ENCODE measurements around the gene NFYA.

Gene NFYA

GRCh38 chr6:41066867-41067304, 5.9 kb upstream of the NFYA start:
- no peak overlapping the region for H3K4me3 Mint-ChIP-seq
- H3K9me3 Mint-ChIP-seq: no peaks in the 10 kb centered on the region
- no peak for ATAC-seq (replicated peaks; ENCODE audit: extremely low read depth, poor library complexity, severe bottlenecking)
- peaks cover 27% of the 10 kb centered on the region for H3K4me1 Mint-ChIP-seq
- peaks cover 35% of the 10 kb centered on the region for H3K36me3 Mint-ChIP-seq (ENCODE audit: insufficient read depth)
- peak; percentile 27 to 42 for DNase-seq (ENCODE audit: low spot score in 2 of 2)
- peak overlapping the region; percentile 77 for H3K27ac Mint-ChIP-seq (ENCODE audit: low read depth)
- H3K27me3 Mint-ChIP-seq: no peaks in the 10 kb centered on the region

GRCh38 chr6:41071501-41071922, 1.3 kb upstream of the NFYA start:
- Mint-ChIP-seq H3K27me3 (no peaks in the 10 kb centered on the region), H3K4me3 (peak overlapping the region; percentile 92), H3K36me3 (ENCODE audit: insufficient read depth) (peaks cover 25% of the 10 kb centered on the region), H3K4me1 (peaks cover 55% of the 10 kb centered on the region), H3K9me3 (no peaks in the 10 kb centered on the region), H3K27ac (ENCODE audit: low read depth) (peak overlapping the region; percentile 95)
- no peak for ATAC-seq (replicated peaks; ENCODE audit: extremely low read depth, poor library complexity, severe bottlenecking)
- DNase-seq (ENCODE audit: low spot score in 2 of 2): no peak

DNA sequence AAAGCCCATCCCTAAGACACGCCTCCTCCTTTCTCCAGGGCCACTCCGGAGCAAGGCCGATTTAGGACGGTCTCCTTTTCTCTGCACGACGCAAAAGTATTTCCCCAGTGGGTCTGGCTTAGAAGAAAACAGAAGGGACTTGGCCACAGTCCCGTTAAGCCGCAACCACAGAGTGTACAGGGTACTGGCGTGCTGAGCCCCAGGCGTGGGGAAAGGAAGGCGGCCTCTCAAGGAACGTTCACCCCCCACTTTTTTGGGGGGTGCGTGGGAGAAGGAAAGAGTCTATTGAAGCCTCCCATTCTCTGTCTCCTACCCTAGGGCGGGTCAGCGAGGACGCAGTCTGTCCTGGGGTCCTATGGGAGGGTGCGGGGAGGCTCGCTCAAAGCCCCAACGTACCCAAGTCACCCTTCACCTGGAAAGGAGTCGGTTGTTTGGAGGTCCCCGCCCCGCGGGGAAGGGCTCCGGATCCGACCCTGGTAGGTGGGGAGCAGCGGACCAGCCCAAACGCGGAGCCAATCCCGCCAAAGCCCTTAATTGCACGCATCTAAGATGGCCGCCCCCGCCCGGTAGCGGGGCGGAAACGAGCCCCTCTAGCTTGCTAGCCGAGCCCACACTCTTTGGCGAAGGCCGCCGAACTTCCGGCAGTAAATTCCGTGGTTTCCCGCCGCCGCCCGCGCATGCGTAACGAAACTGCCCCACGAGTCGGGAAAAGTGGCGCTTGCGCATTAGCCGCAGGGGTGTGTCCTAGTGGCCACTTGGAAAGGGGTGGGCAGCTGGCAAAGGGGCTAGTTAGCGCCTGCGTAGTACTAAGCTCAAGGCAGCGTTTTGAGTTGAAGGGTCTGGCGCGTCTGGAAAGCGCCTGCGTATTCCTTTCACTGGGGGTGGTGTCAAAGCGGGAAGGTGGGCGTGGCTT, 595 bp upstream of the NFYA start, which contains the start of gene OARD1:
Gene OARD1 (minus strand): TSS at position 434 of the 913 bp plus-strand sequence. CDS start 722 bp downstream, outside the sequence.
- no peaks in the 10 kb centered on the region for H3K27me3 Mint-ChIP-seq
- H3K36me3 Mint-ChIP-seq (ENCODE audit: insufficient read depth): peaks cover 19% of the 10 kb centered on the region
- ATAC-seq (replicated peaks; ENCODE audit: extremely low read depth, poor library complexity, severe bottlenecking) (peak; percentile 78), DNase-seq (ENCODE audit: low spot score in 2 of 2) (peak; percentile 99 to 100)
- peak within 1 kb of the TSS; percentile 92 for H3K4me3 Mint-ChIP-seq
- H3K9me3 Mint-ChIP-seq: no peaks in the 10 kb centered on the region
- H3K4me1 Mint-ChIP-seq: peaks cover 49% of the 10 kb centered on the region
- H3K27ac Mint-ChIP-seq (ENCODE audit: low read depth): peak within 1 kb of the TSS; percentile 95

DNA sequence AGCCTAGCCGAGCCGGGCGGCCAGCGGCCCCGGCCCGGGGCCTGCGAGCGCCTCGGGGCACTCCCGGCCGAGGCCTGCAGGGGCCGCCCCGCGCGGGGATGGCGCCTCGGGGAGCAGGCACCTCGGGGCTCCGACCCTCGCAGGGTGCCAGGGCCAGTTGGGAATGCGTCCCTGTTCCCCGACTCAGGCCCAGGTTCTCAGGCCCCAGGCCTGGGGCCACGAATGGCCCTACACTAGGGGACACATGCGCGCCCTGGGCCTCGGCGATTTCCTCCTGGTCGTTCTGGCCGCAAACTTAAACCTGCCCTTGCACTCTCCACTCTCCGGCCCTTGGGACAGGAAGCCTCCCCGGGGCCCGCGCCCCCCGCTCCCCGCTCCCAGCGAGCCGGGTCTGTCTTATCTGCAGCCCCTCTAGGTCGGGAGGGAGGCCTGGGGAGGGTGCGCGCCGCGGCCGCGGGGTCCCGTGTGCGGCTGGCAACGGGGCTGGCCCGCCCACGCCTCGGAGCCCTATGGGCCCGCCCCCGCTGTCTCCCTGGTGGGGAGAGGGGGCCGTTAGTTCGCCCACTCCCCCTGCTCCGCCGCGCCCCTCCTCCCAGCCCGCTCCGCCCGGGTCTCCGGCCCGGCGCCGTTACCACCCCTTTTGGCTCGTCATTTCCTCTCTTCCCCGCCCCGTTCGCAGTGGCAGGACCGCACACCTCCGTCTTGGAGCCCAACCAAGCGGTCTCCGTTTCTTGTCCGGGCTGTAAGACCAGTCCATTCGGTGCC, 611 bp downstream of the NFYA start:
- Mint-ChIP-seq H3K4me3 (peak overlapping the region; percentile 92), H3K4me1 (peaks cover 49% of the 10 kb centered on the region), H3K27ac (ENCODE audit: low read depth) (peak overlapping the region; percentile 98), H3K27me3 (no peaks in the 10 kb centered on the region), H3K36me3 (ENCODE audit: insufficient read depth) (peaks cover 14% of the 10 kb centered on the region), H3K9me3 (no peaks in the 10 kb centered on the region)
- ATAC-seq (replicated peaks; ENCODE audit: extremely low read depth, poor library complexity, severe bottlenecking) (peak; percentile 9), DNase-seq (ENCODE audit: low spot score in 2 of 2) (peak; percentile 58 to 68)

GRCh38 chr6:41073968-41074691, 1.4 kb downstream of the NFYA start:
- Mint-ChIP-seq H3K4me1 (peaks cover 49% of the 10 kb centered on the region), H3K9me3 (no peaks in the 10 kb centered on the region), H3K4me3 (peak overlapping the region; percentile 92), H3K27me3 (no peaks in the 10 kb centered on the region), H3K27ac (ENCODE audit: low read depth) (peak overlapping the region; percentile 98), H3K36me3 (ENCODE audit: insufficient read depth) (peaks cover 16% of the 10 kb centered on the region)
- ATAC-seq (replicated peaks; ENCODE audit: extremely low read depth, poor library complexity, severe bottlenecking) (no peak), DNase-seq (ENCODE audit: low spot score in 2 of 2) (no peak)

- DNase-seq (ENCODE audit: low spot score in 2 of 2) (no peak), ATAC-seq (replicated peaks; ENCODE audit: extremely low read depth, poor library complexity, severe bottlenecking) (no peak)
- Mint-ChIP-seq H3K27me3 (no peaks in the 10 kb centered on the region), H3K4me3 (peak overlapping the region; percentile 92), H3K36me3 (ENCODE audit: insufficient read depth) (peaks cover 19% of the 10 kb centered on the region), H3K27ac (ENCODE audit: low read depth) (peak overlapping the region; percentile 98), H3K4me1 (peaks cover 49% of the 10 kb centered on the region), H3K9me3 (no peaks in the 10 kb centered on the region)
These were observed 2.1 kb downstream of the NFYA start for GRCh38 chr6:41074692-41075436.

DNA sequence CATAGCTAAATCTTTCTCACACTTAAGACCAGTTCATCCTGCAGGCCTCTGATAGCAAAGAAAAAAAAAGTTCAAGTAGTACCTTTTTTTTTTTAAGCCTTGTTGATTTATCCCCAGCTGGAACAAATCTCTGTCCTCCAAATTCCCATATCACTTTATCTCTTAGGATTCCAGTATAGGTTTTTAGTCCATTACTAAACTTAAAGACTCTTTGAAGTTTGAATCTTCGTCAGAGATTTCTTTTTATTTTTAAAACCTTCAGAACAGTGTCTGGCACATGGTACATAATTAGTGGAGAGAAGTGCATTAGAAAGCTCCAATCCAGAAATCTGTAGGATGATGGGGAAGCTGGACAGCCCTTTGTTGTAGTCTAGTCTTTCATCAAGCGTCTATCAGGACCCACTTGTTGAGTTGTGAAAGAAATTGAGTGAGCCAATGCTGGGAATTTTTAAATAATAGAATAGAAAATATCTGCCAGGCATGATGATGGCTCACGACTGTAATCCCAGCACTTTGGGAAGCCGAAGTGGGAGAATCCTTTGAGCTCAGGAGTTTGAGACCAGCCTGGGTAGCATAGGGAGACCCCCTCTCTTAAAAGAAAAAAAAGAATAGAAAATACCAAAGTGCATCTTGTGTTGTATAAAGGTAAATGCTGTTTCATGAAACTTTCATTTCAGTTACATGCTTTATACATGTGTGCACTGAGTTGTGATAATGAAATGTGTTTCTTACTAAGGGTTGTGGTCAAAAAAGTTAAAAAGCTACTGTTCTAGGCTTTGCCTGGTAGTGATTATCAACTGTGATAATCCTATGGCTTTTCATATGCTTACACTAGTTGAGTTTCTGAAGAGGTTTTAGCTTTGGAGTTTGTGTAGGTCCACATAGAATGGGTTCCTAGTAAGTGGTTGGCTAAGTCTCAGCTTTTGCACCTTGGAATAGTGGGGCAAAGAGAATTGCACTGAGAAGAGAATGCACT, 3.2 kb downstream of the NFYA start:
- H3K4me1 Mint-ChIP-seq: peaks cover 49% of the 10 kb centered on the region
- no peaks in the 10 kb centered on the region for H3K27me3 Mint-ChIP-seq
- no peak for DNase-seq (ENCODE audit: low spot score in 2 of 2)
- ATAC-seq (replicated peaks; ENCODE audit: extremely low read depth, poor library complexity, severe bottlenecking): no peak
- peak overlapping the region; percentile 47 for H3K27ac Mint-ChIP-seq (ENCODE audit: low read depth)
- H3K36me3 Mint-ChIP-seq (ENCODE audit: insufficient read depth): peaks cover 27% of the 10 kb centered on the region
- H3K4me3 Mint-ChIP-seq: peak overlapping the region; percentile 92
- H3K9me3 Mint-ChIP-seq: no peaks in the 10 kb centered on the region

- peaks cover 51% of the 10 kb centered on the region for H3K4me1 Mint-ChIP-seq
- ATAC-seq (replicated peaks; ENCODE audit: extremely low read depth, poor library complexity, severe bottlenecking): no peak
- no peaks in the 10 kb centered on the region for H3K9me3 Mint-ChIP-seq
- peaks cover 31% of the 10 kb centered on the region for H3K36me3 Mint-ChIP-seq (ENCODE audit: insufficient read depth)
- H3K27me3 Mint-ChIP-seq: no peaks in the 10 kb centered on the region
- DNase-seq (ENCODE audit: low spot score in 2 of 2): no peak
- no peak overlapping the region for H3K4me3 Mint-ChIP-seq
- H3K27ac Mint-ChIP-seq (ENCODE audit: low read depth): no peak overlapping the region
These were observed 4.8 kb downstream of the NFYA start for GRCh38 chr6:41077536-41077935.

DNA sequence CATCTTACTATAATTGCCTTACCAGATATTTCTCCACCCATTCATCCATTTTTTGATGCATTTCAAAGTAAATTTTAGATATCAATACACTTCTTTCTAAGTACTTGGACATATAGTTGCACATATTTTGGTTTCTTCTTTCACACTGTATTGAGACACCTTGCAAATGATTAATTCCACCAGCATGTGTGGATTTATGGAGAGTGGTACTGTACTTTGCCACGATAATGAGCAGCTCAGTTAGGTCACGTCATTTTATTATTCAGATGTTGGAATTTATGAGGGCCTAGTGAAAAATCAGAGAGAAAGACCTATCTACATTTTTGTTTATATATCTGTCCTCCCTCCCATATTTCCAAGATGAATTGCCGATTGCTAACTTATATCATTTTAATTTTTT, 5.3 kb downstream of the NFYA start:
- H3K4me3 Mint-ChIP-seq: no peak overlapping the region
- ATAC-seq (replicated peaks; ENCODE audit: extremely low read depth, poor library complexity, severe bottlenecking): no peak
- H3K36me3 Mint-ChIP-seq (ENCODE audit: insufficient read depth): peaks cover 26% of the 10 kb centered on the region
- no peak for DNase-seq (ENCODE audit: low spot score in 2 of 2)
- H3K27me3 Mint-ChIP-seq: no peaks in the 10 kb centered on the region
- no peaks in the 10 kb centered on the region for H3K9me3 Mint-ChIP-seq
- peaks cover 57% of the 10 kb centered on the region for H3K4me1 Mint-ChIP-seq
- H3K27ac Mint-ChIP-seq (ENCODE audit: low read depth): no peak overlapping the region

DNA sequence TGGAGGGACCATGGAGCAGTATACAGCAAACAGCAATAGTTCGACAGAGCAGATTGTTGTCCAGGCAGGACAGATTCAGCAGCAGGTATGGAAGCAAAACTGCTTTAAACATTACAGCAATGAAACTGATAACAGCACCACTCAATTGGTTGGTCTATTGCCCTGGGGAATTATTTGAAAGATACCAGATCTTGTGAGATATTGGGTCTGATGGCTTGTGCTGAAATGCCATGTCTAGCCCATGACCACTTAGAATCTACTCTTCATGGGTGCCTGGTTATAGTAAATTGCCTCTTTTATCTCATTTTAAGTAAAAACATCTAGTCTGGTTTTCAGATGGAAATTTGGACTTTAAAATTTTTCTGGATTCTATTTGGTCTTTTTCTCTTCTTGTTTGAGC, 6.3 kb downstream of the NFYA start:
- H3K9me3 Mint-ChIP-seq: no peaks in the 10 kb centered on the region
- H3K36me3 Mint-ChIP-seq (ENCODE audit: insufficient read depth): peaks cover 24% of the 10 kb centered on the region
- H3K4me3 Mint-ChIP-seq: no peak overlapping the region
- peaks cover 60% of the 10 kb centered on the region for H3K4me1 Mint-ChIP-seq
- no peak for ATAC-seq (replicated peaks; ENCODE audit: extremely low read depth, poor library complexity, severe bottlenecking)
- H3K27me3 Mint-ChIP-seq: no peaks in the 10 kb centered on the region
- H3K27ac Mint-ChIP-seq (ENCODE audit: low read depth): no peak overlapping the region
- DNase-seq (ENCODE audit: low spot score in 2 of 2): no peak

DNA sequence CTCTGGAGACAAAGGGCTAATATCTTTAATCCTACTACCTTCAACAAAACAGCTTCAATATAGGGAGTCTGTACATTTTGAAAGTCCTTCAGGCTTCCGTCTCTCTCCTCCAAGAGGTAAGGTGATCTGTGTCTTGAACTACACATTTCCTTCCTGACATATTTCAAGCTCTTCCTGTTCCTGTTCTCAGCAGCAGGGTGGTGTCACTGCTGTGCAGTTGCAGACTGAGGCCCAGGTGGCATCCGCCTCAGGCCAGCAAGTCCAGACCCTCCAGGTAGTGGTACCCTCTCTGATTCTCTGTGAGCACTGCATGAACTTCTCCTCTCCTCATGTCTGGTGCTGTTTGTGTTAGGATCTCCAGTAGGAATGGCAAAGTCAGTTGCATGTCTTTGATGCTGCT, 7.8 kb downstream of the NFYA start:
- peak overlapping the region; percentile 6 for H3K27ac Mint-ChIP-seq (ENCODE audit: low read depth)
- H3K9me3 Mint-ChIP-seq: no peaks in the 10 kb centered on the region
- ATAC-seq (replicated peaks; ENCODE audit: extremely low read depth, poor library complexity, severe bottlenecking) (peak; percentile 71), DNase-seq (ENCODE audit: low spot score in 2 of 2) (no peak)
- peaks cover 35% of the 10 kb centered on the region for H3K36me3 Mint-ChIP-seq (ENCODE audit: insufficient read depth)
- peak overlapping the region; percentile 58 for H3K4me3 Mint-ChIP-seq
- H3K4me1 Mint-ChIP-seq: peaks cover 50% of the 10 kb centered on the region
- H3K27me3 Mint-ChIP-seq: no peaks in the 10 kb centered on the region
